PC-9 (cell line): ENCODE results near the gene GJC1. TPM values are rescaled to one million over a fixed set of nuclear protein-coding genes. Genes with fewer than 3 reads are reported as not detected.

Experiments
- BruUV-seq: library from RNA; stranded (reverse); fragments of 400-500 nt; replicated peaks from 2 replicates; lab custom pipeline; 2021; lab: Mats Ljungman, UMichigan
- CTCF ChIA-PET: fragments of 300-600 bp; sonication (Branson Sonifier 250); formaldehyde crosslinking; loops from one replicate; lab custom pipeline; 2022; ENCODE audit warnings: antibody characterized with exemption; lab: Charles Lee
- POLR2A ChIA-PET: fragments of 300-600 bp; sonication (Branson Sonifier 250); formaldehyde crosslinking; loops from one replicate; lab custom pipeline; 2022; ENCODE audit warnings: antibody characterized with exemption; ENCODE audit not compliant: unreplicated experiment; lab: Charles Lee
- DNase-seq, 2 experiments: peaks; one replicate each; pipeline versions ENCODE4 v3.0.0 to v3.0.0-alpha.2; 2015 to 2022; ENCODE audit warnings: mixed read lengths in 1 of 2
- H2AFZ ChIP-seq: fragments of 200-600 bp; sonication (generic); 2 replicates; pipeline ENCODE4 v1.8.1; 2017; ENCODE audit warnings: antibody characterized with exemption
- H3F3A ChIP-seq: fragments of 200-600 bp; sonication (generic); 2 replicates; pipeline ENCODE4 v1.8.1; 2017; ENCODE audit warnings: antibody characterized with exemption, mild to moderate bottlenecking, low read depth; ENCODE audit not compliant: insufficient read depth
- H3K27ac ChIP-seq: fragments of 200-600 bp; sonication (generic); 2 replicates; pipeline ENCODE4 v1.6.1; 2016; ENCODE audit warnings: mixed run types
- H3K27me3 ChIP-seq: fragments of 200-600 bp; sonication (generic); 2 replicates; pipeline ENCODE4 v1.6.1; 2016; ENCODE audit warnings: low read depth, mixed run types; ENCODE audit not compliant: insufficient read depth
- H3K36me3 ChIP-seq: fragments of 200-600 bp; sonication (generic); 2 replicates; pipeline ENCODE4 v1.6.1; 2016; ENCODE audit warnings: low read depth, mixed run types
- H3K4me1 ChIP-seq: fragments of 200-600 bp; sonication (generic); replicated peaks from 2 replicates; pipeline ENCODE4 v1.6.1; 2016; ENCODE audit warnings: mixed run types; ENCODE audit not compliant: insufficient read depth
- H3K4me2 ChIP-seq: fragments of 200-600 bp; sonication (generic); 2 replicates; pipeline ENCODE4 v1.6.1; 2017; ENCODE audit warnings: mixed run types
- H3K4me3 ChIP-seq: fragments of 200-600 bp; sonication (generic); 2 replicates; pipeline ENCODE4 v1.6.1; 2016; ENCODE audit warnings: mixed run types
- H3K79me2 ChIP-seq: fragments of 200-600 bp; sonication (generic); 2 replicates; pipeline ENCODE4 v1.6.1; 2017; ENCODE audit warnings: low read depth, mixed run types
- H3K9me2 ChIP-seq: fragments of 200-600 bp; sonication (generic); 2 replicates; pipeline ENCODE4 v1.8.1; 2017; ENCODE audit warnings: mild to moderate bottlenecking; ENCODE audit not compliant: insufficient read depth
- H3K9me3 ChIP-seq: fragments of 200-600 bp; sonication (generic); 2 replicates; pipeline ENCODE4 v1.8.1; 2016; ENCODE audit warnings: low read depth; ENCODE audit not compliant: insufficient read depth
- H4K20me1 ChIP-seq: fragments of 200-600 bp; sonication (generic); 2 replicates; pipeline ENCODE4 v1.8.1; 2017; ENCODE audit not compliant: insufficient read depth
- CTCF ChIP-seq: fragments of 200-600 bp; sonication (generic); conservative IDR thresholded peaks from 2 replicates; pipeline ENCODE4 v1.6.1; 2017; ENCODE audit warnings: mixed run types, antibody characterized with exemption, mild to moderate bottlenecking, moderate library complexity
- EZH2 ChIP-seq: fragments of 200-600 bp; sonication (generic); IDR thresholded peaks from 2 replicates; pipeline ENCODE4 v1.8.0; 2017; ENCODE audit warnings: antibody characterized with exemption, low read depth
- intact Hi-C: fragments of 100-400 bp; cut with micrococcal nuclease; formaldehyde crosslinking; loops from one replicate; pipeline ENCODE4 v1.10.0; 2022; ENCODE audit not compliant: unreplicated experiment
- total RNA-seq: library from RNA; stranded (reverse); gene quantifications from 2 replicates; pipeline ENCODE4 v1.2.3, GENCODE V29; 2021

GJC1 gene
- total RNA-seq, 1 experiment from 2014 or later = 42.6 TPM

GRCh38 chr17:44766409-44767038, 63.6 kb downstream of the GJC1 start:
- Histone ChIP-seq H2AFZ (no peak overlapping the region), H3K4me2 (no peak overlapping the region), H3K36me3 (no peaks in the 10 kb centered on the region), H3K9me2 (no peaks in the 10 kb centered on the region), H3K27ac (no peak overlapping the region), H3K4me3 (no peak overlapping the region), H3K9me3 (no peaks in the 10 kb centered on the region), H3F3A (peaks cover 4% of the 10 kb centered on the region; the same call in 1 of the 2 replicates), H3K27me3 (no peaks in the 10 kb centered on the region; the same call in 1 of the 2 replicates), H4K20me1 (no peaks in the 10 kb centered on the region; the same call in 1 of the 2 replicates), H3K4me1 (no peaks in the 10 kb centered on the region), H3K79me2 (no peaks in the 10 kb centered on the region)
- no TSS peak for BruUV-seq
- intact Hi-C loops = no loop called here
- TF ChIP-seq EZH2 (no peak), CTCF (no peak)
- POLR2A ChIA-PET = no interaction called here
- CTCF ChIA-PET = no interaction called here
- DNase-seq = no peak

- DNase-seq = no peak
- Histone ChIP-seq H3K4me2 (no peak overlapping the region), H3F3A (peaks cover 4% of the 10 kb centered on the region; the same call in 1 of the 2 replicates), H3K9me3 (no peaks in the 10 kb centered on the region), H2AFZ (no peak overlapping the region), H3K36me3 (no peaks in the 10 kb centered on the region), H4K20me1 (no peaks in the 10 kb centered on the region; the same call in 1 of the 2 replicates), H3K4me1 (no peaks in the 10 kb centered on the region), H3K4me3 (no peak overlapping the region), H3K27me3 (no peaks in the 10 kb centered on the region; the same call in 1 of the 2 replicates), H3K9me2 (no peaks in the 10 kb centered on the region), H3K27ac (no peak overlapping the region), H3K79me2 (no peaks in the 10 kb centered on the region)
- ChIA-PET CTCF (interaction anchor here (0.7 kb wide), 1 partner anchor 9 kb away, joined by 4 read pairs; no protein-coding TSS in a partner anchor), POLR2A (no interaction called here)
- no TSS peak for BruUV-seq
- intact Hi-C loops = no loop called here
- TF ChIP-seq CTCF = no peak
- no peak for TF ChIP-seq EZH2
Observed at GRCh38 chr17:44765965-44766364, 64.1 kb downstream of the GJC1 start.

- Histone ChIP-seq H3K36me3 (no peaks in the 10 kb centered on the region), H2AFZ (no peak overlapping the region), H3K4me2 (no peak overlapping the region), H3K79me2 (no peaks in the 10 kb centered on the region), H3K4me3 (no peak overlapping the region), H3K27me3 (peaks cover 17% of the 10 kb centered on the region), H3K9me3 (no peaks in the 10 kb centered on the region), H3F3A (peaks cover 4% of the 10 kb centered on the region; the same call in 1 of the 2 replicates), H3K9me2 (no peaks in the 10 kb centered on the region), H4K20me1 (no peaks in the 10 kb centered on the region), H3K27ac (no peak overlapping the region), H3K4me1 (no peaks in the 10 kb centered on the region)
- no peak for DNase-seq
- no TSS peak for BruUV-seq
- ChIA-PET POLR2A (interaction anchor here (0.7 kb wide), 1 partner anchor 13 kb away, joined by 4 read pairs; no protein-coding TSS in a partner anchor), CTCF (interaction anchor here (0.6 kb wide), 2 partner anchors 179 to 286 kb away, joined by 6 read pairs; no protein-coding TSS in a partner anchor)
- TF ChIP-seq EZH2 = no peak
- no peak for TF ChIP-seq CTCF
- intact Hi-C loops = no loop called here
Observed at GRCh38 chr17:44763170-44763569, 66.9 kb downstream of the GJC1 start.
